CD14-positive monocyte (primary cell): ENCODE results near the gene SEZ6L2. TPM values are rescaled to one million over a fixed set of nuclear protein-coding genes. Genes with fewer than 3 reads are reported as not detected.

Experiments
- DNase-seq, 3 donors: peaks; one replicate each; pipeline ENCODE4 v3.0.0-alpha.2; 2011 to 2022
- H2AFZ ChIP-seq: 2 replicates; pipeline ENCODE4 v1.6.0; 2012; ENCODE audit warnings: mild to moderate bottlenecking, low read depth, low read length, inconsistent platforms; ENCODE audit not compliant: insufficient read depth, poor library complexity, severe bottlenecking
- H3K27ac ChIP-seq, 2 donors: 1 replicate in 1 of 2; 2 replicates in 1 of 2; pipeline ENCODE4 v1.5.1; 2012 to 2013; ENCODE audit warnings: low read length in 2 of 2, control low read depth in 1 of 2, inconsistent platforms in 1 of 2, low read depth in 1 of 2, mild to moderate bottlenecking in 1 of 2
- H3K27me3 ChIP-seq, 2 donors: one replicate each; pipeline versions ENCODE4 v1.6.0 to v1.6.1; 2011 to 2013; ENCODE audit warnings: low read length in 2 of 2; ENCODE audit not compliant: control insufficient read depth in 2 of 2, insufficient read depth in 2 of 2
- H3K36me3 ChIP-seq, 2 donors: replicated peaks in 1 of 2; 1 replicate in 1 of 2; 2 replicates in 1 of 2; pipeline versions ENCODE4 v1.5.1 to v1.6.1; 2012 to 2013; ENCODE audit warnings: low read length in 2 of 2, control low read depth in 1 of 2, inconsistent platforms in 1 of 2, mild to moderate bottlenecking in 1 of 2; ENCODE audit not compliant: insufficient read depth in 2 of 2, control insufficient read depth in 1 of 2
- H3K4me1 ChIP-seq, 2 donors: 1 replicate in 1 of 2; 2 replicates in 1 of 2; pipeline versions ENCODE4 v1.5.1 to v1.6.1; 2012 to 2013; ENCODE audit warnings: low read length in 2 of 2, control low read depth in 1 of 2, inconsistent platforms in 1 of 2, mild to moderate bottlenecking in 1 of 2, moderate library complexity in 1 of 2; ENCODE audit not compliant: insufficient read depth in 2 of 2, control insufficient read depth in 1 of 2
- H3K4me2 ChIP-seq: replicated peaks from 2 replicates; pipeline ENCODE3; 2012; ENCODE audit warnings: low read length, moderate library complexity, mild to moderate bottlenecking; ENCODE audit not compliant: poor library complexity, severe bottlenecking; ENCODE audit errors: extremely low read depth
- H3K4me3 ChIP-seq, 3 experiments: fragments of 200-600 bp in 1 of 3; sonication (generic) in 1 of 3; replicated peaks in 1 of 3; 1 replicate in 2 of 3; 2 replicates in 1 of 3; pipeline ENCODE4 v1.5.1; 2011 to 2013; ENCODE audit warnings: low read length in 3 of 3, mild to moderate bottlenecking in 3 of 3, control low read depth in 2 of 3, low read depth in 2 of 3, inconsistent platforms in 1 of 3, moderate library complexity in 1 of 3
- H3K79me2 ChIP-seq: 2 replicates; pipeline ENCODE4 v1.6.0; 2012; ENCODE audit warnings: mild to moderate bottlenecking, control low read depth, inconsistent platforms, low read length, moderate library complexity; ENCODE audit not compliant: insufficient read depth
- H3K9ac ChIP-seq: 2 replicates; pipeline ENCODE4 v1.6.0; 2017; ENCODE audit warnings: low read length, mild to moderate bottlenecking; ENCODE audit not compliant: insufficient read depth, poor library complexity, severe bottlenecking
- H3K9me3 ChIP-seq, 2 donors: replicated peaks in 1 of 2; 1 replicate in 1 of 2; 2 replicates in 1 of 2; pipeline versions ENCODE4 v1.5.1 to v1.6.1; 2012 to 2013; ENCODE audit warnings: low read length in 2 of 2, control low read depth in 1 of 2; ENCODE audit not compliant: control insufficient read depth in 1 of 2, insufficient read depth in 1 of 2
- H4K20me1 ChIP-seq: 2 replicates; pipeline ENCODE4 v1.6.0; 2012; ENCODE audit warnings: mild to moderate bottlenecking, low read length, control low read depth, moderate library complexity; ENCODE audit not compliant: insufficient read depth
- H3K27ac Mint-ChIP-seq, 7 donors: one replicate each; pipeline ENCODE4 v1.8.0; 2020; ENCODE audit warnings: mild to moderate bottlenecking in 7 of 7, mixed read lengths in 7 of 7, moderate library complexity in 6 of 7, inconsistent platforms in 2 of 7
- H3K27me3 Mint-ChIP-seq, 3 donors: one replicate each; pipeline ENCODE4 v1.8.0; 2021 to 2022; ENCODE audit warnings: low read depth in 3 of 3, mild to moderate bottlenecking in 3 of 3, mixed read lengths in 3 of 3, moderate library complexity in 3 of 3, inconsistent platforms in 1 of 3
- H3K36me3 Mint-ChIP-seq, 2 donors: one replicate each; pipeline ENCODE4 v1.8.0; 2020; ENCODE audit warnings: mixed read lengths in 2 of 2, inconsistent platforms in 1 of 2, mild to moderate bottlenecking in 1 of 2
- H3K4me1 Mint-ChIP-seq: one replicate; pipeline ENCODE4 v1.8.0; 2020; ENCODE audit warnings: mild to moderate bottlenecking, mixed read lengths
- H3K4me3 Mint-ChIP-seq, 2 donors: one replicate each; pipeline ENCODE4 v1.8.0; 2020; ENCODE audit warnings: mild to moderate bottlenecking in 2 of 2, mixed read lengths in 2 of 2, moderate library complexity in 1 of 2
- H3K9me3 Mint-ChIP-seq, 7 donors: one replicate each; pipeline ENCODE4 v1.8.0; 2020 to 2022; ENCODE audit warnings: mixed read lengths in 7 of 7, mild to moderate bottlenecking in 6 of 7, moderate library complexity in 6 of 7, inconsistent platforms in 2 of 7
- CTCF ChIP-seq: fragments of 200-600 bp; IDR thresholded peaks from one replicate; pipeline ENCODE4 v1.8.0; 2022; ENCODE audit warnings: antibody characterized with exemption, mild to moderate bottlenecking
- WGBS: methylation state at CpG from one replicate; pipeline ENCODE4 v1.1.5; 2013; ENCODE audit warnings: missing lambda C conversion rate; ENCODE audit not compliant: insufficient coverage; 5-methylcytosine and 5-hydroxymethylcytosine counted together
- intact Hi-C, 2 donors: fragments of 100-400 bp; cut with micrococcal nuclease; formaldehyde crosslinking; loops; one replicate each; pipeline versions ENCODE4 v1.15.0 to v1.15.1; 2023
- polyA plus RNA-seq, 3 donors: library from polyadenylated mRNA; depleted of rRNA in 1 of 3; unstranded in 2 of 3; stranded (reverse) in 1 of 3; fragments of 300-500 nt in 2 of 3; fragments of >200 nt in 1 of 3; fragmentation: Illumina TruSeq in 2 of 3; gene quantifications; 1 replicate in 2 of 3; 2 replicates in 1 of 3; pipeline ENCODE4 v1.2.3, GENCODE V29; 2012 to 2021

The SEZ6L2 gene
- polyA plus RNA-seq, 3 donors: not detected

DNA sequence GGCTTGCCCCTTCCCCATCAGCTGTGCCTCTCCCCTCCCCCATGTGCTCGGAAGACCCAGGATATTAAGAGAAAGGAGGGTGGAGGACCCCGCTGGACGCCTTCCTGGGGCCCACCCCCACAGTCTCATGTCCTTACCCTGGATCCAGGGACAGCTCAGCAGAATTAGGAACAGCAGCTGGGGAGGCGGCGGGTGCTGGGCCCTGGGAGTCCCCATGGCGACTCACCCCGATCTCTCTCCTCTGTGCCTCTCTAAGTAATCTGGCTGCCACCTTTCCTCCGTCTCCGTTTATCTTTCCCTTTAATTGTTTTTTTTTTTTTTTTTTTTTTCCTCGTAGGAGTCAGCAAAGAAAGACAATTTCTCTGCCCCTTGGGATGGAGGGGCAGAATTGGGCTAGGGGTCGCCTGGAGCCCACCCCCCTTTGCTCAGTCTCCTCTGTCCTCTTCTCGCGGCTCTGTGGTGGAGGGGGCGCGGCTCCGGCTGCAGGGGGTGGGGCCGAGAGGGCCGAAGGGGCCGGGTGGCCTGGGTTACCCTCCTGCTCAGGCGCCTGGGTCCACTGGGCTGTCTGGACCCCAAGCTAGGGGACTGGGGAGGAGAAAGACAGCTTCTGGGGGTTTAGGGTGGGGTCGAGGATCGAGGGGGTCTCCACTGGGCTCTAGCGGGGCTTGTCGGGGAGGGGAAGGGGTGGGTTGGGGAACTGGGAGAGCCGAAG lies 390 bp downstream of the SEZ6L2 start:
- Histone ChIP-seq H3K36me3 (no peaks in the 10 kb centered on the region), H3K4me2 (peak overlapping the region; percentile 98), H4K20me1 (peaks cover 3% of the 10 kb centered on the region), H2AFZ (no peak overlapping the region), H3K4me3 (no peak overlapping the region), H3K9me3 (peaks cover 0 to 4% of the 10 kb centered on the region in 2 donors), H3K27me3 (peaks cover 12 to 38% of the 10 kb centered on the region in 2 donors), H3K4me1 (peaks cover 8 to 16% of the 10 kb centered on the region in 2 donors), H3K27ac (no peak overlapping the region), H3K79me2 (no peaks in the 10 kb centered on the region), H3K9ac (no peak overlapping the region)
- Mint-ChIP-seq H3K9me3 (peaks cover 0 to 7% (median 2%) of the 10 kb centered on the region in 7 donors), H3K36me3 (no peaks in the 10 kb centered on the region), H3K27me3 (peaks cover 28 to 51% (median 36%) of the 10 kb centered on the region in 3 donors), H3K27ac (no peak overlapping the region), H3K4me3 (peak overlapping the region in 1 of 2 donors; percentile 66), H3K4me1 (peaks cover 12% of the 10 kb centered on the region)
- under 1% methylated on average over 12 of the region's 25 CpGs for WGBS
- DNase-seq: no peak
- intact Hi-C loops: no loop called here
- no peak for TF ChIP-seq CTCF

DNA sequence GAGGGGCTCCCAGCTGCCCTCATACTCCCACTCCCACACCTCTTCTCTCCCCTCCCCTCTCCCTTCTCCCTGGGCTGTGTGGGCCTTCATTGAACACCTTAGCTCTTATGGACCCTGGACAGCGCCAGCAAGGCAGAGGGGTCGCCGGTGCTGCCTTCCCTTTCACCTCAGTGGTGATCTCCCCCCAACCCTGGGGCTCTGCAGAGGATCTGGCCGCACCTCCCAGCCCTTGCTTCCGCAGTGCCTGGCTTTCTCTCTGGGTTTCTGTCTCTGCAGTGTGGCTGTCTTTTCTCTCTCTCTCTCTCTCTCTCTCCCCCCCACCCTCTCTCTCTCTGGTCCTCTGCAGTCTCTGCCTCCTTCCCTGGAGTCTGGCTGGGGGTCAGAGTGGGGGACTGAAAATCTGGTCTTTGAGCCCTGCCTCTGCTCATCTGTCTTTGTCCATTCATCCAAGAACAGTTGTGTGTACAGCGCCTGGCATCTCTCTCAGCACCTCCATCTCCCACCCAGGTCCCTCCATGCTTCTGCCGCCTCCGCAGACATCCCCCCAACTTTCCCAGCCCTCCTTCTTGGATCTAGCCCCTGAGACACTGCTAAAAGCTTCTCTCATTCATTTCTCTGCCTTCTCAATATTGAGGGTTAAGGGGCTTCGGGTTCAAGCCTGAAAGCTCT lies 1.1 kb downstream of the SEZ6L2 start:
- H3K4me1 Mint-ChIP-seq: peaks cover 8% of the 10 kb centered on the region
- Histone ChIP-seq H3K27me3 (peaks cover 12 to 38% of the 10 kb centered on the region in 2 donors), H4K20me1 (peaks cover 3% of the 10 kb centered on the region), H3K27ac (no peak overlapping the region), H3K9me3 (peaks cover 0 to 4% of the 10 kb centered on the region in 2 donors), H3K4me3 (no peak overlapping the region), H3K4me2 (no peak overlapping the region), H3K4me1 (peaks cover 8 to 16% of the 10 kb centered on the region in 2 donors), H3K9ac (no peak overlapping the region), H3K79me2 (no peaks in the 10 kb centered on the region), H2AFZ (no peak overlapping the region), H3K36me3 (no peaks in the 10 kb centered on the region)
- H3K36me3 Mint-ChIP-seq: no peaks in the 10 kb centered on the region
- peaks cover 0 to 7% (median 2%) of the 10 kb centered on the region in 7 donors for H3K9me3 Mint-ChIP-seq
- 15% methylated on average over 8 of the region's 9 CpGs for WGBS
- no peak for DNase-seq
- TF ChIP-seq CTCF: no peak
- intact Hi-C loops: no loop called here
- H3K4me3 Mint-ChIP-seq: peak overlapping the region in 1 of 2 donors; percentile 66
- no peak overlapping the region for H3K27ac Mint-ChIP-seq
- H3K27me3 Mint-ChIP-seq: peaks cover 28 to 50% (median 36%) of the 10 kb centered on the region in 3 donors
